ENCODE measurements around the gene SLC22A2.

The SLC22A2 gene

DNA sequence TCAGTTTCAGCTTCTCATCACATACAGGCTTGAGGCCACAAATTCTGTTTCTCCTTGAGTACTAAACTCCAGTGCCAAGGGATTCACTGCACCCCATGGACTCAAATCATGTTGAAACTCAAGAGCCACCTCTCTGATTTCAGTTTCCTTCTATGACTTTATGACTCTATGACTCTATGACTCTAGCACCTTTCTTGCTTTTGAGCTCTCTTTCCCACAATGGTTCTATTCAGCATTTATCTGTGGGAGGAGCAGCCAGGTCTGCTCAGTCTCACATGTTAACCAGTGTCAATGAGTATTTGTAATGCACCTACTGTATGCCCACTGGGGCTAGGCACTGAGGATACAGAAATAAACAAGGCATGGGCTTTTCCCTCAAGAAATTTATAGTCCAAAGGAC lies 14.6 kb upstream of the SLC22A2 start:
- no peak for DNase-seq

DNA sequence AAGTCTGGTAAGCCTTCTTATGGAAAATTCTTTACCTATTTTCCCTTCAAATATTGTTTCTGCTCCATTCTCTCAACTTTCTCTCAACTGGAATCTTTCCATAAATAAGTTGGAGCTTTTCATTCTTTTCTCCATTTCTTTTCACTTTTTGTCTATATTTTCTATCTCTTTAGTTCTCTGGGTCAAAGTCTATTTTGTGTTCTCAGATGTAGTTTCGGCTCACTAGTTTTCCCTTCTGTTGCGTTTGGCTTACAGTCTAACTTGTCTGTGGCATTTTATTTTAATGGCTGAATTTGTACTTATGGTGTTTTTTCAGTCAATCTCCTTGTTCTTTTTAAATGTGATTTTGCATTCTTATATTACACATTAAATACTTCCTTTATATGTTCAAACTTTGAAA lies 14.1 kb upstream of the SLC22A2 start:
- DNase-seq, result no peak

- DNase-seq, result no peak
Observed at GRCh38 chr6:160270347-160270746, 11.7 kb upstream of the SLC22A2 start.

DNA sequence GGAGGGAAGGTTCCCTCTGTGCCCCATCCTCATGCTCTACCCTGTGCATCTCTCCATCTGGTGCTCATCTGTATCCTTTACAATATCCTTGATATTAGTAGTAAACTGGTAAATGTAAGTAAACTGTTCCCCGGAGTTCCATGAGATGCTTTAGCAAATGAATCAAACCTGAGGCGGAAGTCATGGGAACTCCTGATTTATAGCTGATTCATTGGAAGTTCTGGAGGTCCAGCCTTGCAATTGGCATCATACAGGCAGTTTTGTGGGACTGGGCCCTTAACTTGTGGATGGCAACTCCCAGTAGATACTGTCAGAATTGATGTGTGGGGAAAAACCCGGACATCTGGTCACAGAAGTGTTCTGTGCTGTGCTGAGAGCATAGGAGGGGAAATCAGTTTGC lies 11.2 kb upstream of the SLC22A2 start:
- DNase-seq, result no peak

DNA sequence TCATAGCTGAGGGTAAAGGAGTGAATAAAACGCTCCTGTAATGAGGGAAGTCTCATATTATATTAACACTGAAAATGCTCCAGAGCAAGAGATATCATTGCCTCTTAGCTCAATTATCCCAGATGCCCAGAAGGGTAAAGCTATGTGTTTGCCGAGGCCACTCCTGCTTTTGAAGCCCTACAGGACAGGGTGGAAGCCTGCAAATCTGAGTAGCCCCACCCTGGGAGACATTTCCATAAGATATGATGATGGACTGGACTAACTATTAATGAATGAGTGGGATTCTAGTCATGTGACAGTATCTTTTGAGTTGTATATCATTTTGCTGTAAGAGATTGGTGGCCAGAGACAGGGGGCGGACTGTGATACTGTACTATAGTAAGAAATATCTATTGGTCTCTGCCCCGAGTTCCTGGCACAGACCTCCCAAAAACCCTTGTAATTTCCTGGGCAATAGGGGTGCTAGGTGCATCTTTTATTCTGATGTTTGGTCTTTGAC lies 10.5 kb upstream of the SLC22A2 start:
- no peak for DNase-seq

DNA sequence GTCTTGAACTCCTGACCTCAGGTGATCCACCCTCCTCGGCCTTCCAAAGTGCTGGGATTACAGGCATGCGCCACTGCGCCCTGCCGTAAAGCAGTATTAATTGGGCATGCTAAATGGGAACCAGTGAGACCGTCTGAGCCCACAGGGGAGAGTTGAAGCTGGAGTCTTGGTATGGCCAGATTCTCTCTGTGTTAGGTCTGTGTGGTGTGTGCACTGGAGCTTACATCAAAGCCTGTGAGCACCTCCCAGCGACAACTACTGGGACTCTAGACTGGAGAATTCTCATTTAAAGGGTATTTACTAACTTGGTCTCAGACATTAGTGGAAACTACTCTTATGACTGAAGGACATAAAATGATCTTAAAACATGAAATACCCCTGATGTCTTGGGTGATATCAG lies 8.5 kb upstream of the SLC22A2 start:
- no peak for DNase-seq

- no peak for DNase-seq
Observed at GRCh38 chr6:160265869-160266476, 7.4 kb upstream of the SLC22A2 start.

DNA sequence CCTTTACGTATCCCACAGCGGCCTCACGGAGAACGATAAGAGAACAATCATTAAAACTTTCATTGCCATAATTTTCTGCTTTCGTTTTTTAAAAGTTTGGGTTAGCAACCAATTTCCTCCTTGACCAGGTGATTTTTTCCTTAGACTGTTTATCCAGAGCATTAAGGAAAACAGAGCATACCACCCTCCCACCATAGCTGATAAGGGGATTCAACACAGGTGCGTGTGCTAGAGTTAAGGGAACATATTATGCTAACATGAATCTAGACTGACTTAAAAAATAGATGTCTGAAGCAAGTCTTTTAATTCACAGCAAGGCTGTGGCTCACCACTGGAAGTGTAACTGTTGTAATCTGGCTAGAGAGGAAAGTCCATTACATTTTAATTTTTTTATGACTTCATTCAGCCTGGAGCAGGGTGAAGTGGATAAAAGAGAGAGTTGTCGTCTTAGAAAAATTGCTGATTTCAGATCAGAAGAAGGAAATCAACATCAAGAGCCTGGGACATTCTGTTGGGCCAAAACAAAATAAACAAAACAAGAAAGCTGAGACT lies 5.5 kb upstream of the SLC22A2 start:
- no peak for DNase-seq

- DNase-seq, result no peak
Observed at GRCh38 chr6:160263196-160263939, 4.7 kb upstream of the SLC22A2 start.

- DNase-seq, result no peak
Observed at GRCh38 chr6:160261991-160262680, 3.5 kb upstream of the SLC22A2 start.

DNA sequence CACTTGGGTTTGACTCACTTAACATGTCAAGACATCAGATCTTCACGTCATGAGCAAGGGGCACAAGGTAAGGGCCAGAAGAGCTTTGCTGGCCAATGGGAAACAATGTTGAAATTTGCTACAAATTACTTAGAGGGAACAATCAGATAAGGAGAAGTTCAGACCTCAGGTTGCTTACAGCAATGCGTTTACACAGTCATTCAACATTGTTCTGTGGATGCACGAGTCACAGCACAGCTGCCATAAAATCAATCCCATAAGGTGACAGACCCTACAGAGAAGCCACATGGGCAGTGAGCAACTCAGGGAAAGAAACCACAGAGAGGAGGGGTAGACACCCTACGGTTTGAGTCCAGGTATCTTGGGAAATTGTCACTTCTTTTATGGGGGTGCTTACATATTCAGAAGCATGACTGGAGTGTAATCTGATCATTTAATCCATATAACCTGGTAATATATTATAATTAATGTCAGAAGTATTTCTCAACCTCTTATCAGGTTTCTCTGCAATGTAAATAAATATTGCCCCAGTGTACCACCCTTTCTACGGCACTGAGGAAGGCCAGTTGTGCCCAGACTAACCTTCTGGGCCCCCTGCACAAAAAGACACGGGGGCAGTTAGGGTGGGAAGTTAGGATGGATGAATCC lies 2.3 kb upstream of the SLC22A2 start:
- no peak for DNase-seq

- DNase-seq, result no peak
Observed at GRCh38 chr6:160260367-160260766, 1.7 kb upstream of the SLC22A2 start.

GRCh38 chr6:160259598-160259997 lies 977 bp upstream of the SLC22A2 start:
- no peak for DNase-seq

DNA sequence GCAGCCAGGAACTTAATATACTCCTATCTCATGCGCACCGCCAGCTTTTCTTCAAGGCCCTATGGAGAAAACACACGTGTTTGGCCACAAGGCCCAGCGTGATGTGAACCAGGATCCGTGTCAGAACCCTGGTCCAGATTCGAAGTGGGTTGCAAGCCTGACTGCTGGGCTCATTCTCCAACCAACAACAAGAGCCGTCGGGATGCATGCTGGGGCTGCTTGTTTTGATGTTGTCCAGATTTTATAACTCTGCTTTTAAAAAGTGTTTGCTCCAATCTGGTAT lies 463 bp upstream of the SLC22A2 start:
- no peak for DNase-seq

- no peak for DNase-seq
Observed at GRCh38 chr6:160256445-160256844, 2.2 kb downstream of the SLC22A2 start.

- no peak for DNase-seq
Observed at GRCh38 chr6:160254467-160255312, 3.9 kb downstream of the SLC22A2 start.

- DNase-seq, result no peak
Observed at GRCh38 chr6:160253714-160254113, 4.9 kb downstream of the SLC22A2 start.

DNA sequence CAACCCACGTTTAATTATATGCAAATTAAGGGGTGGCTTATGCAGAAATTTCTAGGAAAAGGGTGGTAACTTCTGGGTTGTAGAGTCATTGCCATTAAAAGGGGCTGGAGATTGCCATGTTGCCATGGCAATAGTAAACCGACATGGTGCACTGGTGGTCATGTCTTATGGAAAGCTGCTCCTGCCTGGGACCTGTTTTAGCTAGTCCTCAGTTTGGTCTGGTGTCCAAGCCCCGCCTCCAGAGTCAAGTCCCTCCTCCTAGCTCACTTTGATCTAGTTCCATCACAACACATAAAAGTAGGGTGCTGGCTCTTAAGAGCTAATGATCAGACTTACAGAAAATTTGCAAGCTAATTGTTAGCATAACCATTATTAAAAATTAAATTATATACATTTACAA lies 5.3 kb downstream of the SLC22A2 start:
- DNase-seq, result no peak

- DNase-seq, result no peak
Observed at GRCh38 chr6:160252073-160252813, 6.4 kb downstream of the SLC22A2 start.

- DNase-seq, result no peak
Observed at GRCh38 chr6:160249671-160250070, 8.9 kb downstream of the SLC22A2 start.

GRCh38 chr6:160248538-160248937 lies 10.1 kb downstream of the SLC22A2 start:
- no peak for DNase-seq

DNA sequence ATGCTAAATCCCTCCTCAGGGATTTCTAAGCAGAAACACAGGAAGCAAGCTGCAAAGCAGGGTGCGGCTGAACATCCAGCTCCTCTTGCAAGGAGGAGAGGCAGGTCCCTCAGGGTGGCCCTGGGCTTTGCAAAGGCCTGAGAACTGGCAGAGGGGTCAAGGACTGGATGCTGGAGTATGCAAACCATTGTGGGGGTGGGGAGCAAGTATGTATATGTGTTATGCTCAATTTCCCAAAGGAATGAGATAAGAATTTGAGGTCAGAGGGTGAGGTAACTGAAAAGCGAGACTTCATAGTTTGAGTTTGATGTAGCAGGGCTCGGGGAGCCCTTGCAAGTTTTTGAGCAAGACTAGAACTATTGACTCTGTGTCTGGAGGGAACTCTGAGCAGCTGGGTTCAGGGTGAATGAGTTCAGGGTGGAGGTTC lies 11.2 kb downstream of the SLC22A2 start:
- DNase-seq, result no peak
